SIG-M5 (cell line): Measurements from ENCODE around the gene TEX261.
A peak's percentile ranks its signal among the peaks of the same experiment; 100 is the strongest.

Experiments used
- DNase-seq: peaks from one replicate; lab custom pipeline; 2025; lab: John Stamatoyannopoulos, UW

TEX261 gene

GRCh38 chr2:70957798-70958197, 36.9 kb downstream of the TEX261 start:
- no peak for DNase-seq

- no peak for DNase-seq
Measured at GRCh38 chr2:70956141-70956540, 38.5 kb downstream of the TEX261 start.

GRCh38 chr2:70954886-70955285, 39.8 kb downstream of the TEX261 start:
- DNase-seq = no peak

DNA sequence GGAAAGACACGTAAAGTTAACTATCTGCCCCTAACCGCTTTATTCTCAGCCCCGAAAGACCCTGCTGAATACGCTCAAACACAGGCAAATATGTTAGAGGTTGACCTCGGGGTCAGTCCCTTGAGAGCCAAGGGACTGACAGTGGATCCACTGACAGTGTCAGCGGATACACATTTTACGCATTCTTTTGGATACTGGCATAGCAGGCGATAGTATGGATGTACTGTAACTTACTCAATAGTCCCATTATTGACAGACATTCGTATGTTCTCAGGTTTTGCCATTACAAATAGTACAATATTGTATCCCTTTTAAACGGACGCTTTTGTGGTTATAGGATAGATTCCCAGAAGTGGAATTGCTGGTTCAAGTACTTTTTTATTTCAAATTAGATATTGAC, 45.6 kb downstream of the TEX261 start:
- DNase-seq = no peak

DNA sequence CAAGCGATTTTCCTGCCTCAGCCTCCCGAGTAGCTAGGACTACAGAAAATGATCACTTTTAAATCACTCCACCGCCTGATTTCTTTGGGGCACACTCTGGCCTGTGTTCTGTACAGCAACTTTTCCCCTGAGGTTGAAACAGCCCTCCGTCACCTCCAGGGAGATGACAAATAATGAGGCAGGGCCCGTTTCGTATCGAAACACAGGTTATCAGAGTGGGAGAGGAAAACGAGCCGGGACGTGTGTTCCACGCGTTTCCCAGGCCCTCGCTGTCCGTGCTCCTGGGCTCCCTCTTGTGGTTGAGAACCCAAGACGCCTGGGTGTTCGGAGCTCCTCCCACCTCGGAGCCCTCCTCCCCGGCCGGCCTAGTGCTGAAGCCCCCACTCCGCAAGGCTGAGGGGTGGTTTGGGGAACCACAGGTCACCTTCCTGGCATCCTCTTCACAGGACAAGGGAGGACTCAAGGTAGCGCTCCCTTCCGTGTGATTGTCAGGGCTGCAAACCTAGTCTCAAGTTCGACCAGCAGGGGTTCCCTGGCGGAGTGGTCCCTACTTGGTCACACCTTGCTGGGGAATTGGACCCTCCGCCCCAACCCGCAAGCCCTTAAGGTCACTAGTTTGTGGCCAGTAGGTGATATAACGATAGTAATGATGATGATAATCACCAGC, 46.2 kb downstream of the TEX261 start:
- DNase-seq = no peak

GRCh38 chr2:70947556-70948184, 47.0 kb downstream of the TEX261 start:
- no peak for DNase-seq

DNA sequence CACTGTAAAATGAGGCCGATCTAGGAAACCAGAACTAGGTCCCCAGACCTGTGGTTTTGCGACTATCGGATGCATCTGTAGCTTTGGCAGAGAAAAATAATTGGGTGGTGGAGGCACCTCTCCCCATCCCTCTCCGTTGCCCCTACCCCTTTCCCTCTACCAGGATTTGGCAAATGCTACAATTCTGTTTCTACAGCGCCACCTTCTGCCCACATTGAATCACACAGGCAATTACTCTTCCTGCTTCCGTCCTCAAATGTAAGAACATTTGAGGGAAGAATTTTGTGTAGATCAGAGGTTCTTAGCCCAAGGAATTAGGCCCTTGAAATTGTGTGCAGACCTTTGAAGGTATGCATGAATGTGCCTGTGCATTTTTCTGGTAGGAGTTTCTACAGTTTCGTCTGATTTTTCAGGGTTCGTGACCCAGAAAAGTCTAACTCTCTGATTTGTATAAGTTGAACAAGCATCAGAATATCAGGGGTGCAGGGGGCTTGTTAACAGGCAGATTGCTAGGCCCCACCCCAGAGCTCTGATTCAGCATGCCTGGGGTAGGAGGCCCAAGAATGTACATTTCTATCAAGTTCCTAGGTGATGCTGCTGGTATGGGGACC, 47.7 kb downstream of the TEX261 start:
- DNase-seq = peak; percentile 23

DNA sequence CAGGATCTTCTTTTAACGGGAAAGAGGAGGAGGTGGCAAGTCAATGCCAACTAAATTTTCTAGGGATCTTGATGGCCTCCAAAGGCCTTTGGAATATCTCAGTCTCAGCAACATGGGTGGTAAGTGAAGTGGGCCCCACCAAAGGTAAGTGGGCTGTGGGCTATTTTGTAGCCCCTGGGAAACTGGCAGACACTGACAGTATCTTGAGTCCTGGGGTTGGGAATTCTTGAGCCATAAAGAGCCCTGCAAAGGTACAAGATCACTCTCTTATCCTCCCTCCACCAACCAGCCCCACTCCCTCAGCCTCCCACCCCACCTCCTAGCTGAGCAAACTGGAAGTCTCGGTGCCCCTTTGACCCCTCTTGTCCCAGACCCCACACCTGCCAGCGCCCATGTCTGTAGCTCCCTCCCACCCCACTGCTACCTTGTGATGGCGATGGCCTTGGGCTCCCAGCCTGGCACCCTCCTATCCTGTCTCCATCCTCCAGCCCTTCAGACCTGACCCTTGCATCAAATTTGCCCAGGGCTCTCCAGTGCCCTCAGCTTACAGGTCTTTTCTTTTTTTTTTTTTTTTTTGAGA, 50.5 kb downstream of the TEX261 start:
- DNase-seq = no peak

DNA sequence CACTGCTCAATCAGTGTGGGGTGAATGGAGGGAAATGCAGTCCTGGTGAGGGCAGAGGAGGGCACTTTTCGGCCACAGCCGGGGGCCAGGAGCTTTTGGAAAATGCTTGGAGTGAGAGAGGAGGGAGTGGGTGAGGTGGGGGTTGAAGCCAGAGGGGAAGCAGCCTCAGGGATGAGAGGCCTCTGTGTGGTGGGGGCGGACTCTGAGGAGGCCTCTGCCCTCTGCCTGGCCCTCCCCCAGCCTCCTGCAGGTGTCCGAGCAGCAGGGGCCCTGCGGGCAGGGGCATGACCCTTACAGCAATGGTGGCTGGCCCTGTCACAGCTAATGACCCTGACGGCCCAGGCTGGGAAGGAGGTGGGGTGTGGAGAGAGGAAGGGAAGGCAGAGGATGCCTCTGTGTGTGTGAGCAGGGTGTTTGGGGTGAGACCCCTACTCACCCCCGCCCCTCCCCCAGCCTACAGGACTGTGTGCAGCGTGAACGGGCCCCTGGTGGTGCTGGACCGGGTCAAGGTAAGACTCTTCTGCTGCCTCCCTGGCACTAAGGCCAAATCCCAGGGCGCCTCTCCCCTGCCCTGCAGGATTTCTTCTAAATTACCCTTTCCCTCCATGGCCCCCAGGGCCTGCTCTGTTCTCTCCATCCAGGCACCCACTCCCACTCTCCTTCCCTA, 51.3 kb downstream of the TEX261 start:
- DNase-seq = no peak

DNA sequence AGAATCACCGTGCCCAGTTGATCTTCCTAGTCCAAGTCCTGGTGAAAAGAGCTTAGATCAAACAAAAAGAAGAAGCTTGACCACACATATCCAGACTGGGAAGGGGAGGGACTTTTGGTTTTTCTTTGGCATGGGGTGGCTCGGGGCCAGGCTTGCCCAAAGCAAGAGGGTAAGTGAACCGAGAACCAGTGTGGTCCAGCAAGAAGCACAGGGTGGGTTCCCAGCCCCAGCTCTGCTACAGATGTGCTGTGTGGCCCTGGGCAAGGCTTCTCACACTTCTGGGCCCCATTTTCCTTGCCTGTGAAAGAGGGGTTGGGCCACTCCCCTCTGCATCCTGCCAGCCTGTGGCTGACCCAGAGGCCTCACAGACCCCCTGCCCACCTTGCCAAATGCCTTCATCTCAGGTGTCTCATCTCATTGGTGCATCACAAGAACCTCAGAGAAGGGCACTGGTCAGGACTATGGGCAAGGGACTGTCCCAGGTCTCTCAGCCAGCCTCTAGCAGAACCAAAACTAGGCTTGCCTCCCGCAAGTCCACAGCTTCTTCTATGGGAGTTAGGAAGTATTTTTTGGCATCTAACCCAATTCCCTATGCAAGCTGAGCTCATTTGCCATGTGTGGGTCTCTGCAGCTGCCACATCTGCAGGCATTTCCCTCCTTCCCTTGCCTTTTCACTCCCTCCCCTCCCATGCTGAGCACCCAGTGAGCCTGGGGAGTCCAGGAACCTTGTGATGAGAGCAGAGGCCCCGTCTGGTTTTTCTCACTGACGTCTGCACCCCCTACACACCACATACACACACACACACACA, 52.1 kb downstream of the TEX261 start:
- DNase-seq = no peak

DNA sequence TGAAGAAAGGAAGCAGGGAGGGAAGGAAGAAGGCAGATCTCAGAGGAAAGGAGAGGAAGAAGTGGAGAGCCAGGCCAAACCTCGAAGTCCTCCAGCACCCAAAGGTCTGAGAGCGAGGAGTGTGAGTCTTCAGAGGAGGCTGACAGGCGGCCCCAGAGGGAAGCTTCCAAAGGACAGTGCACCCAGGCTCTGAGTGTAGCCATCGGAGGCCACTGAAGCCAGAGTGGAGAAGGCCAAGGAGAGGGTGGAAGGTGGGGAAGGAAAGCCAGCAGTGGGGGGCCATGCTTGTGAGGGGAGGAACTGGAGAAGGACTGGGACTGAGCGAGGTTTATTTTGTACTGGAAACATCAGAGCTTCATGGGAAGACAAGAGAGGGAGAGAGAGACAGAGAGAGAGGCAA, 53.0 kb downstream of the TEX261 start:
- no peak for DNase-seq

DNA sequence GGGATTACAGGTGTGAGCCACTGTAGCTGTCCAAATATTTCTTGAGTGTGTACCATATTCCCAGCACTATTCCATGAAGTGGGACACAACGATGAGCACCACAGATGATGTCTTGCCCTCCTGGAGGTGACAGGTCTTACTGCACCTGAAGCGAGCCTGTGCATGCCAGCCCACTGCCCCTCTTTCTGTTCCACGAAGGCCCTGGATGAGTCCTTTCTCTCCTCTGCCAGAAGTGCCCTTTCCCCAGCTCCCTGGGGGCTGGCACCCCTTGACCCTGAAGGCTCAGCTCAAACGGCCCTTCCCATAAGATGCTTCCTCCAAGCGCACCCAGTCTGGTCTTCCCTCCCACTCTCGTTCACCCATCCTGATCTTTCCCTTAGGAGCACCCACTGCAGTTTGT, 53.5 kb downstream of the TEX261 start:
- DNase-seq = no peak

DNA sequence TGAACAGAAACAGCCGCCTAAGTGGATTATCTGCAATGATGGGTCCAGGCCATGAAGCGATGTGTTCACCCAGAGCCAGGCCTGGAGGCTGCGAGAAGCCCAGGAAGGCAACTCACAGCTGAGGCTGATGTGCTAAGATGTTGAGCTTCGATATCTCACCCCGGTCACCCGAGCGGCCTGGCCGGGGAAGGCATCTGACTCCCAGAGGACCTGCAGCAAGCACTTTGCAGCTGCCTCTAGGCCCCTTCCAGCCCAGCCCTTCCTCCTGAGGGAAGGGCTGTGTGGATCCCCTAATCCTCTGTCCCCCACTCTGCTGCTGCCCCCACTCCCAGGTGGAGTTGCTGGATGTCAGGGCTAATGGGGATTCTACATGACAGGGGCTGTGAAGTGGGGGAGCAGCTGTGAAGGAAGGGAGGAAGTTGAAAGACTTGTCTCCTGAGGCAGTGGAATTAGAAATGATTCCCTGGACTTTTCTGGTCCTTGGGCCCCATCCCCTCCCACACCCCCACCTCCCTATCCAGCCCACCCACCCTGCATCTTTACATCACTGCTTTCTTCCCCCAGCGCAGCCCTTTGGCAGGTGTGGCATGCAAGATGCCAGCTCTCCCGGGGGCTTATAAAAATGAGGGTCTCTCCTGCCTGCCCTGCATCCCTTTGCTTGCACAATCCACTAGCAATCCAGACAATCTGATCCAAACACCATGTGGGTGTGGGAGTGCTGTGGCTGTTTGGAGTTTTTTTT, 54.7 kb downstream of the TEX261 start:
- no peak for DNase-seq

DNA sequence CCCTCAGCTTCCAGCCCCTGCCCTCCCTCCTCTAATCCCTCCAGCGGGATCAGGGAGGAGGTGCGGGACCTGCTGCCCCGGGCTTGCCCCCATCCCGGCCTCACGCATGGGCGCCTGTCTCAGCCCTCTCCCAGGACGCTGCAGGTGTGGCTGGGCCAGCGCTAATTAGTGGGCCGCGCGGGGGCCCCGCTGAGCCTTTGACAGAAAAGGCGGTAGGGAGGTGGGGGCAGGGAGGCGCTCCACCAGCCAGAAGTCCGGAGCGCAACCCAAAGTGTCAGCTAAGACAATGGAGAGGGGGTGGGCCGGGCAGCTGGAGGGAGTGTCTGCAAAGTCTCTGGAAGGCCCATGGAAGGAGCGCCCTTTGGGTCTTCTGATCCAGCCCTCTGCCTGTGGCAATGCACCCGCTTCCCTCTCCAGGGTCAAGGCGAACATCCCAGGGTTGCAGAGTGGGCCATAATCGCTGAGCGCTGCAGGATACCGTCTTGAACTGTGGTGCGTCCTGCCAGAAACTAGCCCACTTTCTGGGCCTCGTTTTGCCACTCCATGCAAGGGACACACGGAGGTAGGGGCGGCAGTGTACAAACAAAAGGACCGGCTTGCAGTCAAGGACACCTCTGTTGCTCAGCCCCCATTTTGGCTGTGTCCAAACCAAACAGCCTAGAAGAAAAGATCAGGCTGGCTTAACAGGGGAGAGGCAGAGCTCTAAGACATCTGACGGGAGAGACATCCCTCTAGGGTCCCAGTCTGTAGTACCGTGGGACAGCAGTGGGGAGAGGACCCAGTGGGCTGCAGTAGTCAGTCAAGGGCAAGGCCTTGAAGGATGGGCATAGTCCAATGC, 55.5 kb downstream of the TEX261 start:
- DNase-seq = no peak

GRCh38 chr2:70938586-70938950, 56.1 kb downstream of the TEX261 start:
- DNase-seq = no peak

DNA sequence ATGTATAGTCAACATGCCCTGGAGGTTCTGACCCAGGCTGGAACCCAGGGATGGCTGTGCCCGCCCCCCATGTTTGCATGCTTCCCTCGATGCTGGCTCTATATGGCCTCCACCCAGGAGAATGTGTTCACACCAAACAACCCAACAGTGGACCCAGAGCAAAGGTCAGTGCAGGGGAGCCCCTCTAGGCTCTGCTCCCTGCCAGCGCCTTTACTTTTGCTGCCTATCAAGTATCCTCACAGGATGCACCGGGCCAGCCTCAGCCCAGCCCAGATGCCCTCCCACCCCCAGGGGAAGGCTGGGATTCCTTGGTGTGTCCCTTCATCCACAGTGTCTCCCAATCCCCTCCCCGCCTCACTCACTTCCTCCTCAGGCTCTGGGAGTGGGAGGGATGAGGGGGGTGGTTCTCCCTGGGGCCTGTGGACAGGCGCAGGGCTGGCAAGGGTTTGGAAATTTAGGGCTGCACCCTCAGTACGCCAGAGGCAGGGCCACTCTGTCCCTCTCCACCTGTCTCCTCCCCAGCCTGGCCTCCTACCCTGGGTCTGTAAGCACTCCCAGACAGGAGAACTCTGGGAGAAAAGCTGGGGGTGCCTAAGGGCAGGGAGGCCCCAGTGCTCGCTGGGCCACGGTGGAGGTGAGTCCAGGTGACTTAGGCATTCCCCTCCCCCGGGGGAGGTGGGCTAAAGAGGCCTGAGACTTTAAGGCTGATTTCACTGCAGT, 56.6 kb downstream of the TEX261 start:
- no peak for DNase-seq

GRCh38 chr2:70936979-70937811, 57.5 kb downstream of the TEX261 start:
- DNase-seq = no peak

GRCh38 chr2:70936165-70936978, 58.3 kb downstream of the TEX261 start:
- DNase-seq = no peak
